Peyer's patch (tissue), 4 donors: Measurements from ENCODE around the gene KIF23.

ENCODE experiments used
- POLR2A ChIP-seq, 2 donors: fragments of 450-650 bp; IDR thresholded peaks; one replicate each; pipeline ENCODE4 v1.5.1; 2017; ENCODE audit warnings: antibody characterized with exemption in 2 of 2, mild to moderate bottlenecking in 2 of 2, moderate library complexity in 2 of 2
- TF ChIP-seq, protein P1 (sequence below), 6 experiments: fragments of 450-650 bp in 4 of 6; fragments of 200-600 bp in 2 of 6; sonication (generic) in 1 of 6; IDR thresholded peaks; one replicate each; pipeline ENCODE4 v1.5.1; 2017 to 2019; ENCODE audit warnings: antibody characterized with exemption in 6 of 6, mild to moderate bottlenecking in 3 of 6, moderate library complexity in 1 of 6

DNA sequence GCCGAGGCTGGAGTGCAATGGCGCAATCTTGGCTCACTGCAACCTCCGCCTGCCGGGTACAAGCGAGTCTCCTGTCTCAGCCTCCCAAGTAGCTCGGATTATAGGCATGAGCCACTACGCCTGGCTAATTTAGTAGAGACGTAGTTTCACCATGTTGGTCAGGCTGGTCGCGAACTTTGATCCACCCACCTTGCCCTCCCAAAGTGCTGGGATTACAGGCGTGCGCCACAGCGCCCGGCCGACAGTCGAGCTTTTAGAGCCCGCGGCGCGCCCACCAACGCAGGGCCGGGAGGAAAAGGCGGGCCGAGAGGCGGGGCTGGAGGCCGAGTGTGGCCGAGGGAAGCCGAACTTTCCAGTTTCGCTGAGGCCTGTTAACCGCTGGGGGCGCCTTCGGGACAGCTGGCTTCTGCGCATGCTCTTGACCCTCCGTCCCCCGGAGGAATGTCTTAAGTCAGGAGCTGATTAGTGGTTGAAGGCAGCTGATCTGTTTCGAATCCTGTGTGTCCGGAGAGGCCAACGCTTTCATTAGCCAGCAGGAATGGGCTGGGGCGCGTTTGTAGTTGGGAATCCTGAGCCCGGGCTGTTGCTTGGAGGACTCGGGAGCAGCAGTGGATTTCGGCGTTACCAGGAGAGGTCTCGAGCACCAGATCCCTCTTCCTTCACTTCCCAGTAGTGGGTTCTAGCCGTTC lies 48.5 kb downstream of the KIF23 start:
- TF ChIP-seq POLR2A (IDR thresholded peaks at IDR 0.05): peak; percentile 85
- TF ChIP-seq, protein P1, sequence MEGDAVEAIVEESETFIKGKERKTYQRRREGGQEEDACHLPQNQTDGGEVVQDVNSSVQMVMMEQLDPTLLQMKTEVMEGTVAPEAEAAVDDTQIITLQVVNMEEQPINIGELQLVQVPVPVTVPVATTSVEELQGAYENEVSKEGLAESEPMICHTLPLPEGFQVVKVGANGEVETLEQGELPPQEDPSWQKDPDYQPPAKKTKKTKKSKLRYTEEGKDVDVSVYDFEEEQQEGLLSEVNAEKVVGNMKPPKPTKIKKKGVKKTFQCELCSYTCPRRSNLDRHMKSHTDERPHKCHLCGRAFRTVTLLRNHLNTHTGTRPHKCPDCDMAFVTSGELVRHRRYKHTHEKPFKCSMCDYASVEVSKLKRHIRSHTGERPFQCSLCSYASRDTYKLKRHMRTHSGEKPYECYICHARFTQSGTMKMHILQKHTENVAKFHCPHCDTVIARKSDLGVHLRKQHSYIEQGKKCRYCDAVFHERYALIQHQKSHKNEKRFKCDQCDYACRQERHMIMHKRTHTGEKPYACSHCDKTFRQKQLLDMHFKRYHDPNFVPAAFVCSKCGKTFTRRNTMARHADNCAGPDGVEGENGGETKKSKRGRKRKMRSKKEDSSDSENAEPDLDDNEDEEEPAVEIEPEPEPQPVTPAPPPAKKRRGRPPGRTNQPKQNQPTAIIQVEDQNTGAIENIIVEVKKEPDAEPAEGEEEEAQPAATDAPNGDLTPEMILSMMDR (IDR thresholded peaks at IDR 0.05): peak; percentile 76 to 97 (median 92)
